Measurements from ENCODE around the gene DOK5. TPM values are rescaled to one million over a fixed set of nuclear protein-coding genes. Genes with fewer than 3 reads are reported as not detected.

The DOK5 gene
- total RNA-seq, 1 experiment from 2014 or later: 2.3 TPM

DNA sequence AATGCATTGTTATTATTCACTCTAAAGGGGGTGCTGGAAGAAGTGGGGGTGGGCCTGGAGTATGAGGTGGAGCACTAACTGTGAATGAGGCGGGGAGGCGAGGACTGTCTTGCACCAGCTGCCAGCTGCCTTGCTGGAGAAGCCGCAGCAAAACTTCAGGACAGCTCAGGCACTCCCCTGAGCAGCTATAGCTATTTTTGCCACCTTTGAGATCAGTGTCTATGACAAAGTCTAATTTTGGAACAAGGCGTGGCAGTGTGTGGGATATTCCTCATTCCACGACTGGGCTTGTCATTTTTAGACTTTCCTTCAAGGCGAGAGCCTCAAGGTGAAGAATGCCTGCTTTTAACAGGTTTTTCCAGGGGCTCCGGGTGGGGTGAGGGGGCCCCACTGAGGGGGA, 143.8 kb downstream of the DOK5 start:
- no peak overlapping the region for H3K4me3 ChIP-seq (ENCODE audit: insufficient read depth, low read depth, low read length)
- no peaks in the 10 kb centered on the region for H3K27me3 ChIP-seq (ENCODE audit: control insufficient read depth, insufficient read depth, low read length)
- no peak for DNase-seq
- H3K36me3 ChIP-seq (replicated peaks; ENCODE audit: control insufficient read depth, insufficient read depth, low read length): no peaks in the 10 kb centered on the region

DNA sequence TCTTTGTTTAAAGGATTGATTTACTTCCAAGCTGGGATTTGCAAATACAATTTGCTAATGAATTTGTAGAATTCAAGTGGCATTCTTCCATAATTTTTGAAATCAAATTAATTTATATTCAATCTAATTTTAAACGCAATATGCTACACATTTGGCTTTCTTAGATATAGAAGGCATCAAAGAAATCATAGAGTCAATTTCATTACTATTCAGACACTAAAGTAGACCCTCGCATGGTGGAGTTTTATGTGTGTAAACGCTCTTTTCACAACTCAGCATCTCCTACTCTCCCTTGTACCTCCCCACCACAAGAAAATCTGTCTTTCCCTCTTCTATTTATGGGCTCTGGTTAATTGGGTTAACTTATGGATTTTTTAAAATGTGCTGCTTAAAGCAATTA, 144.3 kb downstream of the DOK5 start:
- DNase-seq: no peak
- no peak overlapping the region for H3K4me3 ChIP-seq (ENCODE audit: insufficient read depth, low read depth, low read length)
- no peaks in the 10 kb centered on the region for H3K36me3 ChIP-seq (replicated peaks; ENCODE audit: control insufficient read depth, insufficient read depth, low read length)
- no peaks in the 10 kb centered on the region for H3K27me3 ChIP-seq (ENCODE audit: control insufficient read depth, insufficient read depth, low read length)

DNA sequence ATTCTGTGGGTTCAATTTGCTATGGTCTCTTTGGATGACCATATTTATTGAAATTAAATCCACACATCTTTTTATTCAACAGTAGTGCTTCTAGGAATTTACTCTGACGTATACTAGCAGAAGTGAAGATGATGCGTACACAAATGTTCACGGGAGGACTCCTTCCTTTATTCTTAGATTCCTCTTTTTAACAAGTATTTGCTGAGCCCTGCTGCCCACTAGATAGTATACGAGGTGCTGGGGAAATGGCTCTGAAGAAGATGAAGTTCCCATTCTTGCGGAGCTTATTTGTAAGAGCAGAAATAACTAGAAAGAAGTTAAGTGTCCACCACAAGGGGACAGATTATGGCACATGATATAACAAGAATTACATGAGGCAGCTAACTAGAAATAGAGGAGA, 145.2 kb downstream of the DOK5 start:
- DNase-seq: no peak
- Histone ChIP-seq H3K4me3 (ENCODE audit: insufficient read depth, low read depth, low read length) (no peak overlapping the region), H3K36me3 (replicated peaks; ENCODE audit: control insufficient read depth, insufficient read depth, low read length) (no peaks in the 10 kb centered on the region), H3K27me3 (ENCODE audit: control insufficient read depth, insufficient read depth, low read length) (no peaks in the 10 kb centered on the region)

- no peak for DNase-seq
- Histone ChIP-seq H3K27me3 (ENCODE audit: control insufficient read depth, insufficient read depth, low read length) (no peaks in the 10 kb centered on the region), H3K4me3 (ENCODE audit: insufficient read depth, low read depth, low read length) (no peak overlapping the region), H3K36me3 (replicated peaks; ENCODE audit: control insufficient read depth, insufficient read depth, low read length) (no peaks in the 10 kb centered on the region)
Observed at GRCh38 chr20:54622333-54623295, 147.2 kb downstream of the DOK5 start.

GRCh38 chr20:54623991-54624569, 148.7 kb downstream of the DOK5 start:
- Histone ChIP-seq H3K27me3 (ENCODE audit: control insufficient read depth, insufficient read depth, low read length) (no peaks in the 10 kb centered on the region), H3K36me3 (replicated peaks; ENCODE audit: control insufficient read depth, insufficient read depth, low read length) (no peaks in the 10 kb centered on the region), H3K4me3 (ENCODE audit: insufficient read depth, low read depth, low read length) (no peak overlapping the region)
- DNase-seq: no peak

DNA sequence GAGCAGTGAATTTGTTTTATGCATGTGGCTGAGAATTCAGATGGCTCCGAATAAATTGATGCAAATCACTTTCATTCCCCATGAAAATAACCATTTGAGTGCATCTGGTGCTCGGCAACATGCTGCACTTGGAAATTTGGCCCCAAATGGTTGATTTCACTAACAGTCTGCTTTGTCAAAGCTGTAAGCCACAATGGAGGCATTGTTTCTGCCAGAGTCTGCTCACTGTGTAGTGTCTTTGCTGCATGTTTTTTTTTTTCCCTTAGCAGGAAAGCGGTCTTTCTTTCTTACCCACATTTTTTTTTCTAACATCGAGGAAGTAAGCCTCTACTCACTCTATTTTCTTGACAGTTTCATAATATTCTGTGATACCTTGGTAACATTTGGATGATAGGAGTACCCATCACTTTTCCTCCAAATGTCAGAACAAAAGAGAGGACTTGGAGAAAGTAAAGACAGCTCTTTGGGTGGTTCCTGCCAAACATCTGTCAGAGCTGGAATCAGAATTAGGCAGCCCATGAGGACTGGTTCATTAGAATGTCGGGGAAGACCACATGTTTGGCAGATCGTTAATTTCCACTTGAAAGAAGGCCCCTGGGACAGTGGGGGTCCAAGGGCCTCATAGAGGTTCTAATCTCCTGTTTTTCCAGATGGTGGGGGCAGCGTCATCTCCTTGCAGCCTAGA, 149.5 kb downstream of the DOK5 start:
- DNase-seq: peak; percentile 34
- Histone ChIP-seq H3K36me3 (replicated peaks; ENCODE audit: control insufficient read depth, insufficient read depth, low read length) (no peaks in the 10 kb centered on the region), H3K4me3 (ENCODE audit: insufficient read depth, low read depth, low read length) (no peak overlapping the region), H3K27me3 (ENCODE audit: control insufficient read depth, insufficient read depth, low read length) (no peaks in the 10 kb centered on the region)

- Histone ChIP-seq H3K4me3 (ENCODE audit: insufficient read depth, low read depth, low read length) (no peak overlapping the region), H3K27me3 (ENCODE audit: control insufficient read depth, insufficient read depth, low read length) (no peaks in the 10 kb centered on the region), H3K36me3 (replicated peaks; ENCODE audit: control insufficient read depth, insufficient read depth, low read length) (no peaks in the 10 kb centered on the region)
- DNase-seq: no peak
Observed at GRCh38 chr20:54625497-54625896, 150.1 kb downstream of the DOK5 start.

DNA sequence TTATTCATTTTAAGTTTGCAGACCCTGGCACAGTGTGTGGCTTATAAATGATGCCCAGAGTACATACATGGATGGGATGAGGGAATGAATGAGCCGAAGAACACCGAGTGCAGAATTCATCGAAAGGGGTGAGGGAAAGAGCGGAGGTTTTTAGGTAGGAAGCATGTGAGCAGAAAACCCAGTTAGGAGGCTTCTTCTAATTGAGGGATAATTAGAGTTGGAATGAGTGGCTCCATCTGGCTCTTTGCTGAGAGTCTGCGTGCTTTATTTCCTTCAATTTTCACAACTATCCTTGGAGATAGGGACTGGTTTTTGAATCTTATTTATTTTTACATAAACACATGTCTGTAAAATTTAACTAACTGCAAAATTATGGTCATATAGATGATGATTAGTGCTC, 150.7 kb downstream of the DOK5 start:
- H3K27me3 ChIP-seq (ENCODE audit: control insufficient read depth, insufficient read depth, low read length): no peaks in the 10 kb centered on the region
- H3K4me3 ChIP-seq (ENCODE audit: insufficient read depth, low read depth, low read length): no peak overlapping the region
- no peaks in the 10 kb centered on the region for H3K36me3 ChIP-seq (replicated peaks; ENCODE audit: control insufficient read depth, insufficient read depth, low read length)
- no peak for DNase-seq

DNA sequence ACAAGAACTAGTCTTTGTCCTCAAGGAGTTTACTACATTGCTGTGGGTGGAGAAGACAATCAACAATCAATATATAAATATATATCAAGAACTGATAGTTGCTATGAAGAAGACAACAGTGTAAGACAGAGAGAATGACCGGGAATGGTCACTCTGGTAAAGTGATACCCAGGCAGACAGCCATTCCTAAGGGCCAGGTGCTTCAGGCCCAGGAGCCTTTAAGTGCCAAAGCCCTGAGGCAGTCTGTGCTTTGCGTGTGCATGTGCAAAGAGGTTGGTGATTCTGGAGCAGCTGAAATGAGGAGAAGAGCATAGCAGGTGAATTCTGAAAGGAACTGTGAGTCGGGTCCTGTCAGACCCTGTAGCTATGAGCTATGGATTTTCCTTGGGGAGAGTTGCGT, 154.2 kb downstream of the DOK5 start:
- H3K27me3 ChIP-seq (ENCODE audit: control insufficient read depth, insufficient read depth, low read length): no peaks in the 10 kb centered on the region
- H3K36me3 ChIP-seq (replicated peaks; ENCODE audit: control insufficient read depth, insufficient read depth, low read length): no peaks in the 10 kb centered on the region
- DNase-seq: no peak
- H3K4me3 ChIP-seq (ENCODE audit: insufficient read depth, low read depth, low read length): no peak overlapping the region

GRCh38 chr20:54630582-54630981, 155.2 kb downstream of the DOK5 start:
- Histone ChIP-seq H3K4me3 (ENCODE audit: insufficient read depth, low read depth, low read length) (no peak overlapping the region), H3K36me3 (replicated peaks; ENCODE audit: control insufficient read depth, insufficient read depth, low read length) (no peaks in the 10 kb centered on the region), H3K27me3 (ENCODE audit: control insufficient read depth, insufficient read depth, low read length) (no peaks in the 10 kb centered on the region)
- DNase-seq: no peak

GRCh38 chr20:54631059-54631458, 155.7 kb downstream of the DOK5 start:
- Histone ChIP-seq H3K27me3 (ENCODE audit: control insufficient read depth, insufficient read depth, low read length) (no peaks in the 10 kb centered on the region), H3K4me3 (ENCODE audit: insufficient read depth, low read depth, low read length) (no peak overlapping the region), H3K36me3 (replicated peaks; ENCODE audit: control insufficient read depth, insufficient read depth, low read length) (no peaks in the 10 kb centered on the region)
- DNase-seq: no peak

DNA sequence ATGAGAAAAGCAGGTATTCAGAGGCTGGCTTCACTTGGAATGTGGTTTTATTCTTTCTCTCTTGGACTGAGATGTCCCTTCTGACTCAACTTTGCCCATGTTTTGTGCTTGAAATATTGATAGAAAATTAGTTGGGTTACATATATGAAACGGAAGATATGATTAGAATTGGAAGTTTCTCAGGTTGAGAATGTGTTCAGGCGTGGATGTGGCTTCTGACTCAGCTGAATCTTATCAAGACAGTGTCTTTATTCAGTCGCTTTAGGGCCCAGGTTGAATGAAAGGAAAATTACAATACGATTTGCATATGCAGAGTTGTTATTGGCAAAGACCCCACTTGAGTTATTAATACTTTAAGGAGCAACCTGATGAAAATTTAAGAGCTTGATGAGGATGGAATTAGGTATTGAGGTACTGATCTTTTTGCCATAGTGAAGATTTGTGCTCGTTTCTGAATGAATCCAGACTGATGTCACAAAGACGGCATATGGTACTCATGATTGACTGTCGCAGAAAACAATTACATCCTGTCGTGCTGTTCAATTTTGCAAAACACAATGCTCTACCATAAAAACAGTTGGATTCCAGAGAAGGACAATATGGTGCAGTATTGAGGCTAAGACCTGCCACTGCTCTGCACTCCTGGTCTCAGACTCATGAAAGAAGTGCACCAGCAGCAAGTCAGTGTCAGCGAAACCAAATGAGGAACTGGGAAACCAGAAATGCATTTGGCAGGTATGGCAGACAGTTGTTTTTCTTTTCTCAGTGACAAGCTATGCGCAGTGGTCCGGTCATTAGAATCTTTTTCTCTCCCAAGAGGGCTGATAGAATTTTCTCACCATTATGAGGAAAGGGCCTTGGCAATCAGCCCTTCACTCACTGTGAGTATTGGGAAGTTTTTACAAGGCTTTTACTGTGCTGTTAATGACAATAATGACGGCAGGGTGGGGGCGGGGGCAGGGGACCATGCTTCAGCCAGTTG, 158.3 kb downstream of the DOK5 start:
- Histone ChIP-seq H3K4me3 (ENCODE audit: insufficient read depth, low read depth, low read length) (no peak overlapping the region), H3K36me3 (replicated peaks; ENCODE audit: control insufficient read depth, insufficient read depth, low read length) (no peaks in the 10 kb centered on the region), H3K27me3 (ENCODE audit: control insufficient read depth, insufficient read depth, low read length) (no peaks in the 10 kb centered on the region)

GRCh38 chr20:54636575-54636974, 161.2 kb downstream of the DOK5 start:
- no peaks in the 10 kb centered on the region for H3K36me3 ChIP-seq (replicated peaks; ENCODE audit: control insufficient read depth, insufficient read depth, low read length)
- no peaks in the 10 kb centered on the region for H3K27me3 ChIP-seq (ENCODE audit: control insufficient read depth, insufficient read depth, low read length)
- no peak overlapping the region for H3K4me3 ChIP-seq (ENCODE audit: insufficient read depth, low read depth, low read length)
- no peak for DNase-seq

More for the DNA sequence above, 158.3 kb downstream of the DOK5 start:
- DNase-seq: no peak

GRCh38 chr20:54639941-54640340, 164.5 kb downstream of the DOK5 start:
- H3K27me3 ChIP-seq (ENCODE audit: control insufficient read depth, insufficient read depth, low read length): no peaks in the 10 kb centered on the region
- H3K36me3 ChIP-seq (replicated peaks; ENCODE audit: control insufficient read depth, insufficient read depth, low read length): no peaks in the 10 kb centered on the region
- no peak for DNase-seq
- H3K4me3 ChIP-seq (ENCODE audit: insufficient read depth, low read depth, low read length): no peak overlapping the region

Data from H7 (cell line).